GM11168 (cell line): Measurements from ENCODE around the gene HPD.

Experiments
- in situ Hi-C: fragments of 300-500 bp; cut with MboI; formaldehyde crosslinking; loops from one replicate; pipeline ENCODE4 v1.12.0; 2022; ENCODE audit warnings: low sequenced_read_pairs; ENCODE audit not compliant: unreplicated experiment

The HPD gene

DNA sequence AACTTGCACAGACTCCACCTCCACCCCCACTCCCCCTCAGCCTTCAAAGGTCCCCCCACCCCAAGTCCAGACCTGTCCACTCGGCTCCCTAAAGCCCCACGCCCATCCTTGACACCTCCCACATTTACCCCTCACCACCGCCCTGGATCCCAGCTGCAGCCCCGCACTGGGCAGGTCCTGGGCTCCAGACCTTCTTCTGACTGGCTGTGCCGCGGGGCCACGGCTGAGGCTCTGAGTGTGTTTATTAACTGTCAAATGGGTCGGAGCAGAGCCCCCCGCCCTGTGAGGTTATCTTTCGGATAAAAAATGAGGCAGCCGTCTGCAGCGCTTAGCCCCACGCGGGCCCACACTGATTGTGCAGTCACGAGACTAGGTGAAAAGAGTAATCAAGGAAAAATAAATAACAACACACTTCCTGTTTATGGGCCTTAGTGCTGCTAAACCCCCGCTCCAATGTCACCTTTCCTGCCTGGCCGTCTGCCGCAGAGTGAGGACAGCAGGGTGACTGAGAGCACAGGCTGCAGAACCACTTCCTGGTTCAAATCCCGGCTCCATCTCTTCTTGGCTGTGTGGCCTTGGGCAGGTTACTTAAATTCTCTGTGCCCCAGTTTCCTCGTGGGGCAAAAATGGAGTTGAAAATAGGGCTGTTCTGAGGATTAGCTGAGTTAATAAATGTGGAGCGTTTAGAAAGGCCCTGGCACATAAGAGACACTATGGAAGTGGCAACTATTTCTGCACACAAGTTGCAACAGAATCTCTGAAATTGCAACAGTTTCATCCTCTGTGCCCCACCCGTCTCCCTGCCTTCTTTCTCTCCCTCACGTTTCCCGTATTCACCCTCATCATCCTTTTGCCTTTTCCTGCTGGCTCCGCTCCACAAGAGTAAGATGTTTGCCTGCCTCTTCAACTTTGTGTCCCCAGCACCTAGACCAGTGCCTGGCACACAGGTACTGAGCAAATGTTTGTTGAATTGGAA is 45.5 kb downstream of the HPD start:
- in situ Hi-C loops: no loop called here

DNA sequence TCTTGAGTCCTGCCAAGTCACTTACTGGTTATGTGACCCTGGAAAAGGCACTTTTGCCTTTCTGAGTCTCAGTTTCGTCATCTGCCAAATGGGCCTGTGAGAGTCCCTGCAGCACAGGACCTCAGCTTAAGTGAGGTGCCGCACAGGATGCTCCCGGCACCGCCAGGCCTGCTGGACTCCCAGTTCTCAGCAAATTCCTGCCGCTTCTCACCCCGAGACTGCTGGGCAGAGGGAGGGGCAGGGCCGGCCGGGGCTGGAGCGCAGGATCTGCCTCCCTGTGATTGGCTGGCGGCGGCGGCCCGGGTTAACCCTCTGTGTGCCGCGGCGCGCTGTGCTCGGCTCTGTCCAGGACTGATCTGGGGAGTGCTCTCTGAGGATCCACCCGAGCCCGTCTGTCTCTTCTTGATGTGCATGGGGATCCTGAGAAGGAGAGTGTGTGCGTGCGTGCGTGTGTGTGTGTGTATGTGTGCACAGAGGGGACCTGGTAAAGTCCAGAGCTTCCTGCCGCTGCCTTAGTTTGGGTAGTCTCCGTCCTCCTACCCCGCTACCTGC is 46.3 kb downstream of the HPD start:
- in situ Hi-C loops: no loop called here

DNA sequence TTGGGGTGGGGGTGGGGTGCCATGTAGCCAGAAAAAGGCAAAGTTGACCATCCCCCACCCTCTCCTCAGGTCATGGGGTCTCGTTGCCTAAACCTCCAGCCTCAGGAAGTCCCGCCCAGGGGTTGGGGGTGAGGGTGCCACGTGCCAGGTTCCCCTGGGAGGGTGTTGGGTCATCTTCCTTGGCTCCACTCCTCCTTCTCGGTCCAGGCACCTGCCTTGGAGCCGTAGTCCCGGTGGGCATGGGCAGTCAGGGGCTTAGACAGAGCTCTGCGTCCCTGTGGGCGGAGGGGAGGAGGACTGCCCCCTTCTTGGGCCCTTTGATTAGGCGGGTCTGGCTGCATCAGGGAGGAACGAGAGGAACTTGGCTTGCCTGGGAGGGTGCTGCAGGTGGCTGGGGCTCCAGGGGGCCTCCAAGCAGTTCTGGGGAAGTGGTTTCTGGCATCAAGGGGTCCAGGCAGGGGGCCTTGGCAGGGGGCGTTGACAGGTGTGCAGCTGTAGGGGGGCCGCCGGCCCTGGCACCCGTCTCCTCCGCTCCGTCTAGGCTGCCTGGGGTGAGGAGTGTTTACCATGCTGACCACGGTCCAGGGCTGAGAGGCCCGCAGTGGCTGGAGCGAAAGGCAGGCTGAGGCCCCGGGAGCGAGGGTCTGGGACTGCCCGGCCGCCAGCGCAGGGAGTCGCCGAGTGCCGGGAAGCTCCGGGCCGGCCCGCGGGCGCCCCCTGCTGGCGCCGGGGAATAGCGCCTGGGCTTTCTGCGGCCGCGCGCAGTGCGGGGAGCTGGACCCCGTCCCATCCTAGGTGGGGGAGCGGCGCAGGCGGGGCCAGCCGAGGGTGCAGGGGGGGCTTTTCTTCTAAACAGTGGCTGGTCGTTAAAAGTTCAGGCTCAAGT is 47.0 kb downstream of the HPD start:
- in situ Hi-C loops: no loop called here

DNA sequence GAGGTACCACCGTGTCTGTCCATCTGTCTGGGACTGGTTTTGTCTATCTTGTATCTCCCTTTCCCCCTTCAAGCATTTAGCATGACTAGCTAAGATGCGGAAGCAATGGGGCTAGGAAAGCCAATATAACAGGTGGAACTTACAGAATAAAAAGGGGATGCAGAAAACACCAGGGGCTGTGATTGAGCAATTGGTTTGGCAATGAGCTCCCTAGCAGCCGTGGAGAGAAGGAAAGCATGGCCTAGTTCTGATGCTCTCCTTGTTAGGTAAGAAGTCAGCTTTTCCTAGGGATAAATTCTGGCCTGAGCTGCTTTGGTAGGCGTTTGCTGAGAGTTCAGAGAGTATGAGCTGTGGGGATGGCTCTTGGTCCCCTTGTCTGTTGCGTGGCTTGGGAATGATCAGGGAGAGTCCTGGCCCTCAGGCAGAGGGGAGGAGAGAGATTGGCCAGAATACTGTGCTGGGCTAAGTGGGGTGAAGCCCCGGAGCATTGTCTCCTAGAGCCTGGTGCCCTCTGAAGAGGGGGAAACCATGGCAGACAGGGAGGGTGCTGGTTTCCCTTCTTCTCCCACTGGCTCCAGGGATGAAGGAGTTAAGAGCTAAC is 47.7 kb downstream of the HPD start:
- in situ Hi-C loops: no loop called here

DNA sequence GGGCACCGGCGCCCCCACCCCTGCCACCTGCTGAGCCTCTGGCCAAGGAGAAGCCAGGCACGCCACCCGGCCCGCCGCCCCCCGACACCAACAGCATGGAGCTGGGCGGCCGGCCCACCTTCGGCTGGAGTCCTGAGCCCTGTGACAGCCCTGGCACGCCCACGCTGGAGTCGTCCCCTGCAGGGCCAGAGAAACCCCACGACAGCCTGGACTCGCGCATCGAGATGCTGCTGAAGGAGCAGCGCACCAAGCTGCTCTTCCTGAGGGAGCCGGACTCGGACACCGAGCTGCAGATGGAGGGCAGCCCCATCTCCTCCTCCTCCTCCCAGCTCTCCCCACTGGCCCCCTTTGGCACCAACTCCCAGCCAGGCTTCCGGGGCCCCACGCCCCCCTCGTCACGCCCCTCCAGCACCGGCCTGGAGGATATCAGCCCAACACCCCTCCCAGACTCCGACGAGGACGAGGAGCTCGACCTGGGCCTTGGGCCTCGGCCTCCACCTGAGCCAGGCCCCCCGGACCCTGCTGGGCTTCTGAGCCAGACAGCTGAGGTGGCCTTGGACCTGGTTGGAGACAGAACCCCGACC is 48.3 kb downstream of the HPD start:
- in situ Hi-C loops: no loop called here

DNA sequence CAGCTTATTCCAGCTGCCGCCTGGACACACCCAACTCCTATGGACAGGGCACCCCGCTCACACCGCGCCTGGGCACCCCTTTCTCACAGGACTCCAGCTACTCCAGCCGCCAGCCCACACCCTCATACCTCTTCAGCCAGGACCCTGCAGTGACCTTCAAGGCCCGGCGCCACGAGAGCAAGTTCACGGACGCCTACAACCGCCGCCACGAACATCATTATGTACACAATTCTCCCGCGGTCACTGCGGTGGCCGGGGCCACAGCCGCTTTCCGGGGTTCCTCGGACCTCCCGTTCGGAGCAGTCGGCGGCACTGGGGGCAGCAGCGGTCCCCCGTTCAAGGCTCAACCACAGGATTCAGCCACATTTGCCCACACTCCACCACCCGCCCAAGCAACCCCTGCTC is 48.9 kb downstream of the HPD start:
- in situ Hi-C loops: no loop called here

DNA sequence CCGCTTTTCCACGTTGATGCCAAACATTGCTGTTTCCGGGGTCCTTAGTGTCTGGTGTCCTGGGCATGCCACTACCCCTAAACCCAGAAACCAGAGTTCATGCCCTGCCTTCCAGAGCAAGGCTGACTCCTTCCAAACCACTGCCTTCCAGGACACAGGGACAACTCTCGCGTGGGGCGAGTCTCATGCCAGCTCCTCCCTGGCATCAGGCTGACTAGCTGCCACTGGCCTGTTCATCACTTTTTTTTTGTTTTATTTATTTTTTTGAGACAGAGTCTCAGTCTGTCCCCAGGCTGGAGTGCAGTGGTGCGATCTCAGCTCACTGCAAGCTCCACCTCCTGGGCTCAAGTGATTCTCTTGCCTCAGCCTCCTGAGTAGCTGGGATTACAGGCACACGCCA is 50.0 kb downstream of the HPD start:
- in situ Hi-C loops: no loop called here

DNA sequence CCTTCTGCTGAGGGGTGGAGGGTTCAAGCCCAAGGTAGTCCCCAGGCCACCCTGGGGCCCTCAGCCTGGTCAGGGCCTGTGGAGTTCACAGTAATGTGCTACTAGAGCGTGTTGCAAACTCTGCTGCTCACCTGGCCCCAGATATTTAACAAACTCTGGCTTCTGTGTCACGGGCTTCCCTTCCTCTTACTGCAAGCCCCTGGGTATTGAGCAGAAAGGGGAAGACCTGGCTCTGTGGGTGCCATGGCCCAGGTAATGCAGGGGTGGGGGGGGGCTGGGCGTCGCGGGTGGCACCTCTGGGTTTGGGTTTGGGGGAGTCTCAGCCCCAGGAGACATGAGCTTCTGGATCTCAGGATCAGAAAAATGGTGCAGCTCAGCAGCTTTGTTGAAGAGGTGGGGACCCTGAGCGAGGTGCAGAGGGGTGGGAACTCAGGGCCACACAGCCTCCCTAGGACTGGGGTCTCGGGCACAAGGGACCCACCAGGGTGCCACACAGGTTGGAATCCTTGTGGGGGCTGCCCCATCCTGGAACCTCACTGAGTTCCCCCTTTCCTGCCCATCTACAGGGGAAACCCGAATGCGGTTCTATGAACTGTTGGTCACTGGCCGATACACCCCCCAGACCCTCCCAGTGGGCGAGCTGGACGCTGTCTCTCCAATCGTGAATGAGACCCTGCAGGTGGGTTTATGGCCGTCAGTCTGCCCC is 50.9 kb downstream of the HPD start:
- in situ Hi-C loops: no loop called here

DNA sequence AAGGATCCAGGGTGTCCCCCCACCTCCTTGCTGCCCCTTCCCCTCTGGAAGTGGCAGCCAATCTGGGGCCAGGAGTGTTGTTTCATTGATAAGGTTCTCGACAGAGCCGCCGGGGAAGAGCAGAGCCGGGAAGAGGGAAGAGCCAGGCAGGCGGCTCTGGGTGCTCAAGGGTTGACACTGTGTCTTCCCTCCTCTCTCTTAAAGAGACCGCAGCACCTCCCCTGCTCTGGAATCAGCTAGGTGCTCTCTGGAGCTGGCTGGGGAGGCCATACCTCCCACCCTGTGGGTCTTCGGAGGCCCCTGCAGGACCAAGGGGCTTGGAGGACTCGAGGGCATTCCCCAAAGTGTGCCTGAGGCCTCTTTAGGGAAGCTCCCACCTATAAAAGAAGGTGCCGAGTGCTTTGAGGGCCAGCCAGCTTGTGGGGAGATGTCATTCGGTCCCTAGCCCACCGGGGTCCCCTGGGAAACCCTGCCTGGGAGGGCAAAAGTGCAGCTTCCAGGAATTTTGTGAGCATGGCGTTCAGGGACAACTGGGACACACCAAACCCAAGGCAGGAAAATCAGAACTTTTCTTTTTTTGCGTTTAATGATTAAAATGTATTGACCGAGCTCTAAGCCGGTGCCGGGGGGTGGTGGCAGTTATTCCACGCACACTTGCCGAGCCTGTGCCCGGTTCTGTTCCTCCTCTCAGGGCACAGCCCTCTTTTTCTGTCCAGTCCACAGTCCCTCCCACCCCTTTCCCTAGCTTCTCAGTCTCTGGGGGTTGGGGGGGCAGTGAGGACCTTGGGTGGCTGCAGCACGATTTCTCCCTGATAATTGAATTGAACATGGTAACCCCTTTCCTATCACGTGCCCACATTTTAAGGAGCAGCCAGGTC is 51.9 kb downstream of the HPD start:
- in situ Hi-C loops: no loop called here

DNA sequence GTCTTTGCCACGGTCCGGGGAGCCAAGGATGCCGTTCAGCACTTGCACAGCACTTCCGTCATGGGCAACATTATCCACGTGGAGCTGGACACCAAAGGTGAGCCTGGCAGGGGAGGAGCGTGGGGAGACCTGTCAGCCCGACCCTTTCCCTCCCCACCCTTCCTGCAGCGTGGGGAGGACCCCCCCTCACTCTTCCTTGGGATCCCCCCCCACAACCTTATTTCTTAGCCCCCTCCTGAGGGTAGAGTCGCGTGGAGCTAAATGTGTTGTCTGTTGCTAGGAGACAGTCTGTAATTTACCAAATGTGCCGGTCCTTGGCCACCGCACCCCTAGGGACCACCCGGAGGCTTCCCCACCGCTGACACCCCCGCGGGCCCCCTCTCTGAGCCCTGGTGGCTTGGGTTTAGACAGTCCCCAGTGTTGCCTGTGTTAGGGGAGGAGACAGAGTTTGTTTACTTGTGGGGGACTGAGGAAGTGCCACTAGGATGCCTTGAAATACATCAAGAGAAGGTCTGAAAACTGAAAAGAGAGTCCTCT is 52.6 kb downstream of the HPD start:
- in situ Hi-C loops: no loop called here

DNA sequence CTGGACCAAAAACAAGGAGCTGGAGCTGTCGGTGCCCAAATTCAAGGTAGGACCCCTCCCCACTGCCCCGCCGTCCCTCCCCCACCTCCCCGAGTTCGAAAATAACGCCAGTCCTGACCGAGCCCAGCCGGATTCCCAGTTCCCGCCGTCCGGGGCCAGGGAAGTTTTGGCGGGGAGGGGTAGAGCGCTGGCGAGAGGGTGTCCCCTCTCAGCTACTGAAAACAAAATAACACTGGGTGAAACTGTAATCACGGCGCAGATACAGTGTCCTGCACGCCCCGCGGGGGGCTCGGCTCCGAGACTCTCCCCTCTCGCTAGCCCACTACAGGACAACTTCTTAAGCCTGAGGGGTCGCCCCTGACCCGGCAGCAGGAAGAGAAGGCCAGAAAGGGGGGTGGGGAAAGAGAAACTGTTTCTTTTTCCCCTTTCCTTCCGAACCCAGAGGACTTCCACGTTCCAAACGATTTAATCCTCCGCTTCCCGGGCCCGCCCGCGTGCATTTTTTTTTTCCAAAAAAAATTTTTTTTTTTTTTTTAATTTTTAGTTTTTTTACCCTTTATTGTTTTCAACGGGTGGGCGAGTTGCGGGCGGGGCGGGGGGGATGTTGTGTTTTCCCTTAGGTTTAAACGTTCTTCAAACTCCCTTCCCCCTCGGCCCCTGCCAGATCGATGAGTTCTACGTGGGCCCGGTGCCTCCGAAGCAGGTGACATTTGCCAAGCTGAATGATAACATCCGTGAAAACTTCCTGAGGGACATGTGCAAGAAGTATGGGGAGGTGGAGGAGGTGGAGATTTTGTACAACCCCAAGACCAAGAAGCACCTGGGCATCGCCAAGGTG is 53.3 kb downstream of the HPD start:
- in situ Hi-C loops: no loop called here

DNA sequence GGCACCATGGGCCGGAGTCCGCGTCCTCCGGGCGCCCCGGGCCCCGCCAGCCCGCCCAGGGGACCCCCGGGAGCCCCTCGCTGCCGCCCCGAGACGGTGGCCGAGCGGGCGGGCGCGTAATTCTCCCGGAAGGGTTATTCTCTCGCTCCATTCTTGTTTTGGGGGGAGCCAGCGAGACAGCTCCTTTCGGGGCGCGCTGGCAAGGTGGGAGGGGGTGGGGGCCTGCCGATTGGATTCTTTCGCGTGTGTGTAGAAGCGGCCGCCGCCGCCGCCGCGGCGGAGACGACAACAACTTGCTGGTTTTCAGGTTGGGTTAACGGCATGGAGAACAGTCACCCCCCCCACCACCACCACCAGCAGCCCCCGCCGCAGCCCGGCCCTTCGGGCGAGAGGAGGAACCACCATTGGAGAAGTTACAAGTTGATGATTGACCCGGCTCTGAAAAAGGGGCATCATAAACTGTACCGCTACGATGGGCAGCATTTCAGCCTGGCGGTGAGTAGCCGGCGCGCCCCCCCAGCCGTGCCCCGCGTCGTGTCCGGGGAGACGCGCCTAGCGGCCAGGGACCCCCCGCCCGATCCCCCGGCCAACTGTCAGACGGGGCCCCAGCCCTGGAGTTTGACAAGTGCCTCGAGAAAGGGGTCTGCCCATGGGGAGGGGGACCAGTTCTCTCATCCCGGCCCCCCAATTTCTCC is 54.1 kb downstream of the HPD start:
- in situ Hi-C loops: no loop called here

DNA sequence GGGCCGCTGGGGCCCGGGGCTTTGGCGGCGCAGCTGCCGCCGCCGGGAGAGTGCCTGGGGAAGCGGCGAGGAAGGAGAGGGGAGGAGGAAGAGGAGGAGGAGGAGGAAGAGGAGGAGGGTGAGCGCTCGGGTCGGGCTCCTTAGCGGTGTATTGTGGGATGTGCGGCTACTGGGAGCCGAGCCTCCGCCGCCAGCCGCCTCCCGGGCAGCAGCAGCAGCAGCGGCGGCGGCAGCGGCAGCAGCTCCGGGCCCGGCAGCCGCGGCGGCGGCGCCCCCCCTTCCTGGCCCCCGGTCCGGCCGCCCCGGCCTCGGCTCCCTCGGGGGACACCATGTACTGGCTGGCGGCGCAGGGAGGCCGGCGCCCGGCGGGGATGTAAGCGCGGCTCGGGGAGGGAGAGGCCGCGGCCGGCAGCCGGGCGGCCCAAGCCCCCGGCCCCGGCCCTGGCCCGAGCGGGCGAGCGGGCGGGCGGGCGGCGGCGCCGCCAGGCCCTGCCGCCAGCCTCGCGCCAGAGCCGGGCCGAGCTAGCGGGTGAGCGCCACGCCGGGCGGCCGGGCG is 54.7 kb downstream of the HPD start, which contains the start of gene SETD1B:
Gene SETD1B, plus strand, starts transcription at position 149 of the 556 bp plus-strand sequence. CDS start 729 bp downstream, outside the sequence.
- in situ Hi-C loops: no loop called here

DNA sequence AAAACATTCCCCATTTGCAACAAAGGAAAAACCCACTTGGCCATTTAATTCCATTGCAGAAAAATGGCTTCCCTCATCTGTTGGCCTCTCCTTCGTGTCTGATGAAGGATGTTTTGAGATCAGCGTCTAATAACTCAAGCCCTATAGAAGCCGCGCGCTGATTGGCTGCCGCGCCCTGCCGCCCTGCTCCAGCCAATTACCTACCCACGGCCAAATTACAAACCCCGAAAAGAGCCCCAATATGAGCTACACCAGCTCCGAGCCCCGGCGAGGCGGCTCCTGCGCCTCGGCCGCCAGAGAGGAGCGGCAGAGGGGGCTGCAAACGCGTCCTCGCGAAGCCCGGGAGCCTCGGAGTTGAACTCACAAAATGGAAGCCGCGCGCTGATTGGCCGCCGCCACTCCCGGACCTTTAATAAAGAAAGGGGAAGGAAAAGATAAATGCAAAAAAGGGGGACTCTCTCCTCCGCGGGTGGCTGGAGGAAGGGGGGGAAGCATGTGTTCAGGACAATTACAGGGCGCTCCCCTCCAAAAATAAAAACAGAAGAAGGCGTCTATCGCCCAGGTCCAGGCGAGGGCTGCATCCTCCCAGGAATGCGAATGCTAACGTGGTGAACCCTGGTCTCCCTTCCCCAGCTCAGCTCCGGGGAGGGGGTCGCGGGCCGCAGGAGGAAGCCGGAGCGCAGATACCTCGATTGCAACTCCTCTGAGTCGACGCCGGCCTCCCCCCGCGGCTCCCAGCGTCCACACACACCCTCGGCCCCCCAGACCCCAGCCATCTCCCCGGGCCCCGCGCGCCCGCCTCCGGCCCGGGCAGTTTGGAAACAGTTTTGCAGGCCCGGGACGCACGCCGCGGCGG is 55.6 kb downstream of the HPD start:
- in situ Hi-C loops: no loop called here

DNA sequence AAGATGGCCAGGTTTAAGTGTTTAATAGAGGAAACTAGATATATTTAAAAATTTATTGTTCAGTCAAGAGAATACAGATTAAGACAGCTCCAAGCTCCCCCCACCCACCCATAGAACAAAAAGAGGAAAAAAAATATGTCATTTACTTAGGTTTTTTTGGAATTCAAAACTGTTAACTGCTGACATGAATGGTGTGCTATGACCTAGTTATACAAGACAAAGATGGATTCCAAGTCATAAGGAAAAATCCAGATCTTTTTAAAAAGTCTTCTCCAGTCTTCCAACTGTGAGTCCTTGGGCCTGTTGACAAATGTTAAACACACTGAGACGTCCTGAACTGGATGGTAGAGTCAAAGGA is 56.2 kb downstream of the HPD start:
- in situ Hi-C loops: no loop called here
